Bone marrow (tissue), 2 donors: ENCODE measurements around the gene RFX3.

Experiments
- DNase-seq, 2 donors: peaks; one replicate each; lab custom pipeline; 2025; lab: John Stamatoyannopoulos, UW

RFX3 gene

DNA sequence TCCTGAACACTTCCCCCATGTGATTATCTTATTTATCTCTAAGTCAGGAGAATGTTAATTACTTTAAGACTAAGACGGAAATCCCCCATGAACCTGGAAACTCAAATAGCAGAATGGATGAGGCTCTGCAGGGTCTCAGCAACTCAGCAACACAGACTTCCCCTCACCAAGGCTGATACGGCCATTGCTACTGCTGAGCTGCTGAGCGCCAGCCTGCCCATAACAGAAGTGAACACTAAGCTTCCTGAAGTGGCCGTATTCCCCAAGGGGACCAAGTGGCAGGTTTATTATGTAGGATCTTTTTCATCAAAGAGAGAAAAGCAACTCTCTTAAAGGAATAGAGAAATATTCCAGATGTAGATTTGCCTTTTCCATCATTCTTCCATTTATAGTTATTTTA lies 311.1 kb downstream of the RFX3 start:
- DNase-seq: no peak

DNA sequence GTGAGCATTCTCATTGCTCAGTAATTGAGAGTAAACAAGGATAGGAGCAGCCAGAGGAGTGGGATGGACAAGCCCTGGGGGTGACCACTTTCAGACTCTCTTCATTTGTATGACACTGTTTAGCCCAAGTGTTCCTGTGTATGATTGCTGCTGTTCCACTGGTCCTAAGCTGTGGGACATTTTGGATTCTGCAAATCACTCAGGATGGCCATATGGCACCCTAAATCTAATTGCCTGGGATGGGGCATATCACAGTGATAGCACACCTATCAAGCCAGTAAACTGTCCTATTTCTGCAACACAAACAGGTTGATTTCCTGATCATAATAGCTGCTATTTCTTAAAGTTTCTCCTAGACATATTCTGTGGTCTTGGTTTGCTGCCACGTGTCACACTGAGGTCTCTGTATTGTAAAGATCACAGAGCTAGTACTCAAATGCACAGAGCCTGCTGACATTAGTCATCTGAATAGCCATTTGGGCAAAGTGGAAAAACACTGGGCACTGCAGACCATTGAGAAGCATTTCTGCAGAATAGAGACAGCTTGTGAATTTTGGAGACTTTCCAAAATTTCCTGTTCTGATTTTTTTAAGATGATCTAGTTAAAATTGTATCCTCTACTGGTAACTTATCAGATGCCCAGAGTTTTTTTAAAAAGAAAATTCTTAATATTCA lies 320.2 kb downstream of the RFX3 start:
- DNase-seq: no peak

DNA sequence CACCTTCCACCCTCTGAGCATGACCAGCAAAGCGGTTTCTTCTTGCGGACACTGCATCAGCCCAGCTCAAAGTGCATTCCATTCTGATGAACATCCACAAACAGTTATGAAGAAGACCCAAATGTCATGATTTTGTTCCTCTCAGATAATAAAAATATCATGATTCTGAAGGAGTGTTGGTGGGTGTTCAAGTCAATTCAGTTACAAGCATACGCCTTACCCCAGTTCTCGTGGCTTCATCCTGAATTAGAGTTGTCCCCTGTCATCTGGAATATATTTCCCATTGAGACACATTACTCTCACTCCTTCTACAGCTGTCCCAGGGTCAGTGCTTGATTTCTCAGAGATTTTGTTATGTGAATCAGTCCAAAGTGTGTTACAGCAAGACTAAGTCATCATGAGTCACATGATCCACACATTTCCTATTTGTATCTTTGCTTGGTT lies 325.4 kb downstream of the RFX3 start:
- DNase-seq: no peak

DNA sequence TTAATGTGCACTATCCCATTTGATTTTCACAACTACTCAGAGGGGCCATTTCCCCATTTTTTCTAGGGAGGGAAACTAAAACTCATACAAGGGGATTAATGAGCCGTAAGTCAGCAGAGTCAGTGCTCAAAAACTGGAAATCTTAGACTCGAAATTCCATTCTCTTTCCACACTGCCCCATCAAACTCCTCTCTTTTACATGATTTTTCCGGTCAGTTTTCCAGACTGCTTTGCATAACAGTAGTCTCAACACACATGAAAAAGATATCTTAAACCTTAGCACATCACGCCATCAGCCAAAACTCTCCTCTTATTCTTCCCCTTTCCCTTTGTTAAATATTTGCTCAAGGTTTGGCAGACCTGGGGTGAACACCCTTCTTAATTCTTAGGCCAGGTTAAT lies 332.0 kb downstream of the RFX3 start:
- no peak for DNase-seq

DNA sequence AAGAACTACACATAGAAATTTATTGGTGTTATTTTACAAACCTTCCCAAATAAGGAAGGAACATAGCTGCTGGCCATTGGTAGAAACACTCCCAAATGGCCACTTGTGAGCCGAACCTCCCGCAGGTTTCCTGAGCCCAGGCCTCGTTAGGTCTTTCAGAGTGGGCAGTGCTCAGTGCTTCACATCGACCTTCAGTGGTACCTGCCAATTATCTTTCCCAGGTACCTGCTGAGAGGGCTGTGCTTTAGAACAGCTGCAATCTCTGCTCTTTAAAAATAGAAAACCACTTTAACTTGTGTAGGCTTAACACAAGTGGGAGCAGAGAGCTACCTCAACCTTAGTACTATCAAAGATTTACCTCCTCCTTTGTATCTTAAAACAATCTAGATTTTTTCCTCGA lies 334.1 kb downstream of the RFX3 start:
- DNase-seq: no peak

DNA sequence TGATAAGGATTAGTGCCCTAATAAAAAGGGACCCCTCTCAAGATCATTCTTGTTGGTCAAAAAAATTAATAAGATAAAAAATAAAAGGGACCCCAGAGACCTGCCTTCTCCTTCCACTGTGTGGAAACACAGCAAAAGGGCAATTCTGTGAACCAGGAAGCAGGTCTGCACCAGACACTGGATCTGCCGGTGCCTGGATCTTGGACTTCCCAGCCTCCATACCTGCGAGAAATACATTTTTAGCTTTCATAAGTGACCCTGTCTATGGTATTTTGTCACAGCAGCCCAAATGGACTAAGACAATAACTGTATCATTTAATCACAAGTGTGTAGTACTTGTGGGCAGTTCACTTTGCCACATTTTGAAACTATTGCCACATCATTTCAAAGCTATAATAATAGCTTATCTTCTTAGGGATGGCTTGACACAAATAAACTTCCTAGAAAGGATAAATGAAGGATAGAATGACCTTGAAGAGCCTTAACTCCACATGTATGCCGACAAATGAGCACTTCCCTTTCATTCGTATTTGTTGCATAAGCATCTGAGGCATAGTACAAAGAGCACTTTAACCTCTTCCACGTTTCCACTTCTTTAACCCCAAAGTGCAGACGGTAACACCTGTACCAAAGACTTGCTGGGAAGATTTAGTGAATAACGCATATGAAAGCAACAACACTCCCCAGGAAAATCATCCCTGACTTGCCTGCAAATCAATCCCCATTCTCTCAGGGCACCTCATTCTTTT lies 336.5 kb downstream of the RFX3 start:
- no peak for DNase-seq

DNA sequence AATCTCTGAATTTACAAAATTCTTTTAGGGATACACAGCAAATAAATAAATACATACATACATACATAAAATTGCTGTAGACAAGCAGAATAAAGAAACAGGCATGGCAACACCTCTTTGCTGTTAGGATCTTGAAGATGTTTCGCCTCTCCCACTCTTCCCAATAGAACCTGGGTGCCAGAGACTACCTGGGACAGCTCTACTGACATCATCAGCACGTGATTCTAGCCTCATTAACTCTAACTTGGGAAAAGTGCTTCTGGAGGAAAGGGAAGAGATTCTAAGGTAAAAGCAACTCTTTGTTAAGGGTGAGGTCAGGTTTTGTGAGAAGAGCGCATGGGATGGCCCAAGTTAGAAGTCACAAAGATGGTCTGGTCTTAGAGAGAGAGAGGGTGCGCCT lies 339.1 kb downstream of the RFX3 start:
- no peak for DNase-seq

DNA sequence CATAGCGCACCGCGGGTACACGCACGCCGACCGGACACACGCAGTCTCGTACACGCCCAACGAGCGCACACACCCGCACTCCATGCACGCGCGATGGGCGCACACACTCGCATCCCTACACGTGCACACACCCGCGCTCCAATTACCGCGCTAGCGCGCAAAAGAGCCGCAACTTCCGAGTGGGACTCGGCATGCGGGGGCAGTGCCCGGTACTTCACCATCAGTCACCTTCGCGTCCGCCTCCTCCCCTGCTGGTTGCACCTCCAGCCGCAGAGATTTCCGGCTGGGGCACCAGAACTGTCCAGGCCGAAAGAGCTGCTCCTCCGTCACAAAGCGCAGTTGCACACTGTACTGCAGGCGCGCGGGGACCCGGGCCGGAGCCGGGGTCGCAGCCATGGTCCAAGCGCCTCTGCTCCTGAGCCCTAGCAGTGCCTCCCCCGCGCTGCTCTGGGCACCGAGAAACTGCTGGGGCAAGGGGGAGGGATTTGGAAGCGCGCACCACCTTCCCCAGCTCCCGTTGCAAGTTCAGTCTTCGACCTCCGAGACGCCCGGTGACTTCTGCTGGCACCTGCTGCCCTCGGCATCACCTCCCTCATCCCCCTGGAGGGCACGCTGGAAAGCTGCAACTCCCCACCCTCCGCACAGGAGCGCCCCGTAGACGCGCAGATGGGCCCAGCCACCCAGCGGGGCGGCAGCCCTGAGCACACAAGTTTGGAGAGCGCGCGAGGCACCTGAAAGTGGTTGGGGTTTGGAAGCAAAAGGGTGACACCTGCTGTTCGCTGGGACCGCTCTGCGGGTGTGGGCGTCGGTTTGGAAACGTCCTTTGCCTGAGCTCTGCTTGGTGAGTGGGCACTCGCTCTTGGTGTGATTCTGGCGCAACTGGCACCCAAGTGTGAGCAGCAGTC lies 344.5 kb downstream of the RFX3 start:
- DNase-seq: no peak

DNA sequence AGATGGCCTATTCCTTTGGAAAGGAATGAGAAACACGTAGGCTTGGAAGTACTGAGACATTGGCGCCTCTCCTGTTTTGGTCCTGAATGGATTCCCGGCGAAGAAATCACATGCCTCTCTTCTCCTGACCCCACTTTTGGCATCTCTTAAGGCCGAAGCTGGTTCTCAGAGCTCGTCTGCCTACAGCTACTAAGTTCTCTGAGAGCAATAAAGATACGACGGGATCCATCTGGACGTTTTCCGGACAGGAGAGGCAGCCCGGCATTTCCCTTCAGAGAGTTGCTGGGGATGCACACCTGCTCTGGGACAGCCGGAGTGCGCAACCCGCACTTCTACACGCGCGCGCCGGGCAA lies 345.1 kb downstream of the RFX3 start:
- DNase-seq: no peak

DNA sequence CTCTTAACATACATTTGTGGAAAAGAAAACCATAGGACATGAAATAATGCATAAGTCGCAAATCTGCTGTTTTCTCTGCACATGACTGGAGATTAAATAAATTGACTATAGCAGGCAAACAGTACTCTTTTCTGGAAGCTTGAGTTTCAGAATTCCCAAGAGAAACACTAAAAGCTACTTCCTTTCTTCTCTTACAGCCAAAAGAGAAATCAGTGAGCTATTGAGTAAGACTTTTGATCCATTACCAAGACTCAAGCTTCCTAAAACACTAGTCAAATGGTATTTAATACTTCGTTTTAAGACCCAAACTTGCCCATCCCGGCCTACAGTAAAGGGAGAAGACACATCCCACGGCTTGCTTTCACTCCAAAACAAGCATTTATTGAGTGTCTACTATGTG lies 346.1 kb downstream of the RFX3 start:
- no peak for DNase-seq

DNA sequence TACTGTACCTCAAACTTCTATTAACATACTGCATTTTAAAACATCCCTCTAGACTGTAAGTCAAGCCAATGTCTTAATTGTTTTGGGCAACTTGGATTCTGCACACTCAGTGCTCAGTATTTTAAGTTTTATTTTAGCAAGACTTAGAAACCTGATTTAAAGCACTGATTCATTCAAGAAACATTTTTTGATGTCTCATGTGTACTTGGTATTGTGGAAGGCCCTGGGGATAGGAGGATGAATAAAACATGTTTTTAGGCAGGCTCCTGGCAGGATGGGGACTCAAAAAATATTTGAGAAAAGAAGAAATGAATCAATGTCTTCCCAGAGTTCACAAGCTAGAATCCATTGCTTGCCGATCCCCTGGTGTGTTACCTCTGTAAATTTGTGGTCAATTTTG lies 347.9 kb downstream of the RFX3 start:
- DNase-seq: no peak

DNA sequence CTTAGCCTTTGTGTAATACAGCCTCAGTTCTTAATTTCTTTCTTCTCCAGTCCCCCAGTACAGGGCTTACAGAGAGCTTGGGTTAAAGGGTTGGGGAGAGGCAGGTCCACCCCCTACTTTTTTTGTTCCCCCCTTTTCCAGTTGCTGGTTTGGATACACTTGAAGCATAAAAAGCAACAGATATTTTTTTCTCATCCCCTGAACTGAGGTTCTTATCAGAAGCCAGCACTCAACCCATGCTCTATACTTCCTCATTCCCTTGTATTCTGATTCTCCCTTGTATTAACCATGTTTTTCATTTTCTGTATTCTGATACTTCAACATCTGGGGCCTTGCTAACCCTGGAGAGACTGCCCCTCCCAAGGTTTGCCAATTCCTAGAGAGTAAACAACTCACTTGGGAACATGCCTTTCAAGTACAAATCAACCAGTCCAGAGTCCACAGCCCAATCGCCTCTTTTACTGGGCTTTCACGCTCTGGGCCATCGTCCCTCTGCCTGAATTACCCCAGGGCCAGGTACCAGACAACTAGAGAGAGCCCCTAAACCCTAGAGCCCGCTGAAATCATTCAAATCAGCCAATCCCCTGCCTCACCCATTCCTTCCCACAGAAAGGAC lies 348.5 kb downstream of the RFX3 start:
- DNase-seq: no peak

DNA sequence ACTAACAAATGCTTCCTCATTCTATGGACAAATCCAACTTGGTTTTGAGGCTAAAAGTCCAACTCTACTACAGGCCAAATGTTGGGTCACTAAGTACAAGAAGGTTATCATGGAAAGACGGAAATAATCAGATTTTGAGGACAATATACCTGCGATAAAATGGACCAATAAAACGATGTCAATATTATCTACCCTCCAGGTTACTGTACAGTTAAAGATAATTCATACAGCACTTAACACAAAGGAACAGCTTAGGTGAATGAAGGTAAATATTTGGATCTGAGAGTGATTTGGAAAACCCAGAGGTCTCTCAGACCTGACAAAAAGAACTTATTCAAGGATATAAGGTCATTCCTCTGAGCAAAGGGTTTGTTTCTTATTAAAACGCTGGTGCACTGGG lies 352.4 kb downstream of the RFX3 start:
- DNase-seq: no peak

DNA sequence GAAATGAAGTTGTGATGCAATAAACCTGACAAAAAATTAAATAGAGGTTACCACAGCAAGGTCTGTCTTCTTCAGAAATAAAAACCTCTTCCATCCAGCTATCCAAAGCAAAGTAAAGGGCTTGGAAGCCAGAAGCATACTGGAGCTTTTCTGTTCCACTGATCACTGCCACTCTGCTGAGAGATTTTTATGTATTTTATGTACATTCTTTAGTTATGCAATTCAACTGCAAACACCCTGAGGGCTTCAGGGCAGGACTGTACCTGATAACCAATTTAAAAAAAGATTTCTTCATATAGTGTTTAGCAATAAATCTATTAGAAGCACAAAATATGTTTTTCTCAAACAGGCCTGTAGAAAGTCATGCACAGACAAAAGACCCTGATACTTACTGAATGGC lies 355.0 kb downstream of the RFX3 start:
- no peak for DNase-seq
